ENCODE results near the gene GPR85. TPM values are rescaled to one million over a fixed set of nuclear protein-coding genes. Genes with fewer than 3 reads are reported as not detected.

Gene GPR85
- total and polyA plus RNA-seq, 5 donors: 3.2 to 4.4 (median 3.7) TPM

DNA sequence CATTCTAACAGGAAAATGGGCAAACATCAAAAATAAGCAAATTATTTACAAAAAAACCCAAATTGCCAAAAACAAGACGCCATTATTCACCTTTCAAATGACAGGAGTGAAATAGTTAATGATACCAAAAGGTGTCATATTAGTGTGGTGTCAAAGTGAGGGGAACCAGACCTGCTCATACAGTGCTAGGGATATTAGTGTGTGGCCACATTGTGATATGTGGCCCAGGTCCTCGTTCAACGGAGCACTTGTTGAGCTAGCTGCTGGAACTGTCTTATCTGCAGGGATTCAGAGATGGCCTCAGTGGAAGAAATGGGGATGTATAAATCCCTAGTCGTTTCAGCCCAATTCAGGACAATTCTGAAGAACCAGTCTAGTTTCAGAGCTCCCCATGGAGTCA is 41.2 kb downstream of the GPR85 start:
- 25% methylated on average over 4 of the region's 4 CpGs for WGBS
- ATAC-seq (no peak), DNase-seq (no peak)
- Histone ChIP-seq H3K27ac (ENCODE audit: low read length) (no peak overlapping the region), H3K9me3 (ENCODE audit: control insufficient read depth, low read length) (no peaks in the 10 kb centered on the region), H3K27me3 (ENCODE audit: control insufficient read depth, insufficient read depth) (no peaks in the 10 kb centered on the region), H3K4me1 (ENCODE audit: control insufficient read depth, insufficient read depth, low read length) (no peaks in the 10 kb centered on the region), H3K4me3 (ENCODE audit: low read length) (no peak overlapping the region)
- intact Hi-C loops (cut with DNase I): no loop called here

DNA sequence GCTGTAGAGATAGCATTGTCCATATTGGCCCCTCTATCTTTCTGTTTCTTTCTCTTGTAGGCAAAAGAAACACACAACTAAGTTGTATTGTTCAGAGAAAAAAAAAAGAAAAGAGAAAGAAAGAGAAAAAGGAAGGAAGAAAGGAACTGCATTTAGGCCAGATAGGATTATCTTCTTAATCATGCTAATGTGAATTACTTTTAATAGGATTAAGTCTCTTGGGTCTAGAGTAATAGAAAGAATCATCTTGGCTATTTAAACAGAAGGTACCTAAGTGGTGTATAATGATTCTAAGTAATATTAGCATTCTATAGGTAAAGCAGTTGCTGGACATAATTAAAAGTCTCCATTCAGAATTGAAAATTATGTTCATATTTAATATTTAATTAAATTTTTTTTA is 42.2 kb downstream of the GPR85 start:
- intact Hi-C loops (cut with DNase I): no loop called here
- DNase-seq: no peak
- no peak for ATAC-seq
- no peaks in the 10 kb centered on the region for H3K4me1 ChIP-seq (ENCODE audit: control insufficient read depth, insufficient read depth, low read length)
- no peak overlapping the region for H3K4me3 ChIP-seq (ENCODE audit: low read length)
- no peaks in the 10 kb centered on the region for H3K9me3 ChIP-seq (ENCODE audit: control insufficient read depth, low read length)
- no peaks in the 10 kb centered on the region for H3K27me3 ChIP-seq (ENCODE audit: control insufficient read depth, insufficient read depth)
- no peak overlapping the region for H3K27ac ChIP-seq (ENCODE audit: low read length)

DNA sequence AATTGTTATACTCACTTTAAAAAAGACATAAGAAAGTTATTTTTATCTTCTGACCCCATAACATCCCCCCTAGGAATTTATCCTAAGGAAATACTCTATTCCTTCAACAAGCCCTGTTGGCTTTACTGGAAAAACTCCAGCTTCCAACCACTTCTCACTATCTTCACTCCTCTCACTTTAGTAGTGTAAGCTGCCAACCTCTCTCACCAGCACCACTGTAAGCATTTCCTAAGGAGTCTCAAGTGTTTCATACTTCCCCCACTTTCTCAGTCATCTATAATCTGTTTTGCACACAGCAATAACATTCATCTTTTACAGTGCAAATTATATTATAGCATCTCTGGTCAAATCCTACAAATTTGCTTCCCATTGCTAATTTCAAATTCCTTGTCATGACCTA is 45.8 kb downstream of the GPR85 start:
- no peak overlapping the region for H3K27ac ChIP-seq (ENCODE audit: low read length)
- no peaks in the 10 kb centered on the region for H3K27me3 ChIP-seq (ENCODE audit: control insufficient read depth, insufficient read depth)
- no peaks in the 10 kb centered on the region for H3K4me1 ChIP-seq (ENCODE audit: control insufficient read depth, insufficient read depth, low read length)
- no peak for DNase-seq
- ATAC-seq: no peak
- no peaks in the 10 kb centered on the region for H3K9me3 ChIP-seq (ENCODE audit: control insufficient read depth, low read length)
- no peak overlapping the region for H3K4me3 ChIP-seq (ENCODE audit: low read length)
- intact Hi-C loops (cut with DNase I): no loop called here

DNA sequence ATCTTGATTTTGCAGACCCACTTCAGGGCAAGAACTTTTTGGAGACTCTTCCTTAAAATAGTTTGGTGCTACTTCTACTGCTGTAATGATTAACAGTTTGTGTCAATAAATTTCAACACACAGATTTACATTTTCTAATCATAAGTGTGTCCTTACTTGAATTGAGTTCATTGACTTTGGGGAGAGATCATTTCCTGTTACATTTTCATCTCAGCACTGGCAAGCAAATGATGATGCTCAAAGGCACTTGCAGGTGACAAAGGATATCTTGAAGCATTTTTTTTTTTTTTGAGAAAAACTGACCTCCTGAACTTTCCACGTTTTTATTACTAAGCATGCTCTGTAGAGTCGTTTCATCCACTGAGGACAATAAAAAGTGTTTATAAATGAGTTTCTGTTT is 52.7 kb downstream of the GPR85 start:
- Histone ChIP-seq H3K4me3 (ENCODE audit: low read length) (no peak overlapping the region), H3K27me3 (ENCODE audit: control insufficient read depth, insufficient read depth) (no peaks in the 10 kb centered on the region), H3K27ac (ENCODE audit: low read length) (no peak overlapping the region), H3K4me1 (ENCODE audit: control insufficient read depth, insufficient read depth, low read length) (no peaks in the 10 kb centered on the region), H3K9me3 (ENCODE audit: control insufficient read depth, low read length) (no peaks in the 10 kb centered on the region)
- intact Hi-C loops (cut with DNase I): no loop called here
- ATAC-seq (no peak), DNase-seq (no peak)
- 36% methylated on average over 2 of the region's 2 CpGs for WGBS

Other genes starting within 250 kb of the GPR85 start
- gene SMIM30, start 31.7 kb upstream of the GPR85 start, total RNA-seq: 100 to 1,000 TPM; 107 to 135 (median 111) TPM
- 271 TPM for gene SMIM30, start 31.7 kb upstream of the GPR85 start, polyA plus RNA-seq